B cell (primary cell): ENCODE measurements around the gene MAGEA12.
"Not testable (repeated sequence)": the region's sequence is repeated elsewhere in the genome, so short reads cannot be mapped to it uniquely, and the experiment has no call there.

Source experiments
- CTCF ChIP-seq: fragments of 200-600 bp; IDR thresholded peaks from one replicate; pipeline ENCODE4 v1.8.0; 2022; ENCODE audit warnings: antibody characterized with exemption, mild to moderate bottlenecking
- EZH2 ChIP-seq: IDR thresholded peaks from 2 replicates; pipeline ENCODE4 v1.6.1; 2012; ENCODE audit warnings: borderline replicate concordance, low read depth, mild to moderate bottlenecking, moderate library complexity, low read length; ENCODE audit not compliant: insufficient read depth, poor library complexity, severe bottlenecking

DNA sequence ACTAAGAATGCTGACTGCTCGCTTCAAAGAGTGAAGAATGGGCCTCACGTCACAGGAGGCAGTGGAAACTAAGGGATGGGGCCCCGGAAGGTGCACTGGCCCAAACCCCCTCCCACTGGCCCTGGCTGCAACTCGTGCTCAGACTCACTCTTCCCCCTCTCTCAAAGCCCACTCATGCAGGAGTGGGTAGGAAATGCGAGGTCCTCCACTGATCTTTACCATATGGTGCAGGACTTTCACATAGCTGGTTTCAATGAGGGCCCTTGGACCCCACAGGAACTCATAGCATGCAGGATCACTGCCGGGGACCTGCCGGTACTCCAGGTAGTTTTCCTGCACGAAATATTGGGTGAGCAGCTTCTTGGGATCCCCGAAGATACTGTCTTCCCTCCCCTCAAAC lies 33.0 kb downstream of the MAGEA12 start:
- not testable (repeated sequence) for TF ChIP-seq CTCF, EZH2
